ENCODE results near the gene HOXD8. TPM values are rescaled to one million over a fixed set of nuclear protein-coding genes. Genes with fewer than 3 reads are reported as not detected.

The HOXD8 gene
- total and polyA plus RNA-seq, 3 donors from 2014 or later: 36.6 to 41.2 (median 39.8) TPM

DNA sequence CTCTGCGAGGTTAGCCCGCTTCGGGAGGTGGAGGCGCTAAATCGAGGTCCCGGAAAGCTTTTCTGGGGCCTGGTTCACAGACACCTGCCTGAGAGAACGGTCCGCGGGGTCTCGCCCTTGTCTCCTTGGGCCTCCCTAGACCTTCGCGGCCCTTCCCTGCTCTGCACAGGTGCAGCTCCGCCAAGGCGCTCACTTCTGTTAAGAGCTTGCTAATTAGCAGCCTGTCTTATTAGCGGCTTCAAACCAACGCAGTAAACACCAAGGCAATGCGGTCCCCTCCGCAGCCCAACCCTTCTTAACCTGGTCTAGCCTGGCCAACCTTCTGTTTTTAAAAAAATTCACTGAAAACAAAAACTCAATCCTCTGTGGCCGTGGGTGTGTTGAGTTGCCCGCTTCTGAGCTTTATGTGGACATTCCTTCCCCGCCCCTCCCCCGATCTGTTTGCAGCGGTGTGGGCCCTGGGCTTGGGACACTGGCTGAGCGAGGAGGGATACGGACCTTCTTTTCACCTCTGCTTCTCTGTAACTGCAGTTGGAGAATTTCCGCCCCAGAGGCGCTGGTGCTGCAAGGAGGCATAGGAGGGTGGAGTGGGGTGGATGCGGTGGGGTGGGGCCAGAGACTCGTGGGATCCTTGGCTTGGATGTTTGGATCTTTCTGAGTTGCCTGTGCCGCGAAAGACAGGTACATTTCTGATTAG, 18.4 kb downstream of the HOXD8 start:
- Histone ChIP-seq H3K27me3 (no peaks in the 10 kb centered on the region), H3K27ac (no peak overlapping the region), H3K36me3 (ENCODE audit: low read depth, missing control alignments) (no peaks in the 10 kb centered on the region), H3K4me1 (peaks cover 27% of the 10 kb centered on the region), H3K4me3 (peak overlapping the region in 1 of 2 donors; percentile 13), H3K9me3 (no peaks in the 10 kb centered on the region)
- WGBS, 2 donors: 52 to 55% methylated on average over 25 to 31 of the region's 31 CpGs
- DNase-seq: peak; percentile 27
- intact Hi-C loops (cut with DNase I; ENCODE audit: low total_unique reads): loop anchor here (10.0 kb wide), 1 partner anchor 307 kb away; no protein-coding TSS in a partner anchor
- TF ChIP-seq, protein P1, sequence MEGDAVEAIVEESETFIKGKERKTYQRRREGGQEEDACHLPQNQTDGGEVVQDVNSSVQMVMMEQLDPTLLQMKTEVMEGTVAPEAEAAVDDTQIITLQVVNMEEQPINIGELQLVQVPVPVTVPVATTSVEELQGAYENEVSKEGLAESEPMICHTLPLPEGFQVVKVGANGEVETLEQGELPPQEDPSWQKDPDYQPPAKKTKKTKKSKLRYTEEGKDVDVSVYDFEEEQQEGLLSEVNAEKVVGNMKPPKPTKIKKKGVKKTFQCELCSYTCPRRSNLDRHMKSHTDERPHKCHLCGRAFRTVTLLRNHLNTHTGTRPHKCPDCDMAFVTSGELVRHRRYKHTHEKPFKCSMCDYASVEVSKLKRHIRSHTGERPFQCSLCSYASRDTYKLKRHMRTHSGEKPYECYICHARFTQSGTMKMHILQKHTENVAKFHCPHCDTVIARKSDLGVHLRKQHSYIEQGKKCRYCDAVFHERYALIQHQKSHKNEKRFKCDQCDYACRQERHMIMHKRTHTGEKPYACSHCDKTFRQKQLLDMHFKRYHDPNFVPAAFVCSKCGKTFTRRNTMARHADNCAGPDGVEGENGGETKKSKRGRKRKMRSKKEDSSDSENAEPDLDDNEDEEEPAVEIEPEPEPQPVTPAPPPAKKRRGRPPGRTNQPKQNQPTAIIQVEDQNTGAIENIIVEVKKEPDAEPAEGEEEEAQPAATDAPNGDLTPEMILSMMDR (IDR thresholded peaks at IDR 0.05): no peak
- TF ChIP-seq POLR2A (IDR thresholded peaks at IDR 0.05): no peak

DNA sequence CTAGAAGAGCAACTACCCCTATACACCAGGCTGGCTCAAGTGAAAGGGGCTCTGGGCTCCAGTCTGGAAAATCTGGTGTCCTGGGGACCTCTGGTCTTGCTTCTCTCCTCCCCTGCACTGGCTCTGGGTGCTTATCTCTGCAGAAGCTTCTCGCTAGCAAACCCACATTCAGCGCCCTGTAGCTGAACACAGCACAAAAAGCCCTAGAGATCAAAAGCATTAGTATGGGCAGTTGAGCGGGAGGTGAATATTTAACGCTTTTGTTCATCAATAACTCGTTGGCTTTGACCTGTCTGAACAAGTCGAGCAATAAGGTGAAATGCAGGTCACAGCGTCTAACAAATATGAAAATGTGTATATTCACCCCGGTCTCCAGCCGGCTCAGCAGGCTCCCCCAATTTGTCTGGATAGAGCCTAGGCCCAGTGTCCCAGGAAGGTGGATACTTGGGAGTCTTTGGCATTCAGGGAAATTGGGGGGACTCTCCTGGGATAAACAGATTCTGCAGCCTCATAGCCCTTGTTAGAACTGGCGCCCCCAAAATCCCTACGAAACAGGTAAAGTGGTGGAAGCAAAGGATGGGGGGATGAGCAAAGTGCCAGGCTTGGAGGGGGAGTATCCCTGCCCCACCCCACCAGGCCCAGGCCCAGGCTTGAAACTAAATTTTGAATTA, 19.4 kb downstream of the HOXD8 start:
- Histone ChIP-seq H3K4me1 (peaks cover 27% of the 10 kb centered on the region), H3K36me3 (ENCODE audit: low read depth, missing control alignments) (no peaks in the 10 kb centered on the region), H3K27ac (no peak overlapping the region), H3K9me3 (no peaks in the 10 kb centered on the region), H3K27me3 (no peaks in the 10 kb centered on the region), H3K4me3 (no peak overlapping the region)
- 51 to 71% methylated on average over 11 of the region's 11 CpGs for WGBS, 2 donors
- no peak for TF ChIP-seq POLR2A (IDR thresholded peaks at IDR 0.05)
- TF ChIP-seq, protein P1 (IDR thresholded peaks at IDR 0.05): no peak
- DNase-seq: peak; percentile 13
- intact Hi-C loops (cut with DNase I; ENCODE audit: low total_unique reads): loop anchor here (10.0 kb wide), 1 partner anchor 306 kb away; no protein-coding TSS in a partner anchor

DNA sequence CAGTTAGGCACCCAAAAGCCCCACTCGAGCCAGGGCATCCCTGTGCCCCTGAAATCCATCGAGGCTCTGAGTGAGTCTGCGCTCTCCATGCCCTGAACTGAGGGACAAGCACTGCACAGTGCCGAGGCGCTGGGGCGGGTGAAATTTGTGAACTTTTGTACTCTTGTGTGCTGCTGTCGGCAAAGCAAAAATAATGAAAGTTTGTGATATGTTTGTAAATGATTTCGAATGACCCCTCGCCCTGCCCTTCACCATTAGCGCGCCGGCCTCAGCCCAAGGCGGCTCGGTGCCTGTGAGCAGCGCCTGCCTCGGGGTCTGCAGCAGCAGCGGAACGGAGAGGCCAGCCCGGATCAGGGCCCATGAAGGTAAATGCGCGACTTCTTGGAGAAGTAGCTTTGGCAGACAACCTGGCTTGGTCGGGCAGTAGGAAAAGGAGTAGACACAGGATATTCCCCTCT, 20.0 kb downstream of the HOXD8 start:
- WGBS, 2 donors: 48 to 55% methylated on average over 22 of the region's 22 CpGs

DNA sequence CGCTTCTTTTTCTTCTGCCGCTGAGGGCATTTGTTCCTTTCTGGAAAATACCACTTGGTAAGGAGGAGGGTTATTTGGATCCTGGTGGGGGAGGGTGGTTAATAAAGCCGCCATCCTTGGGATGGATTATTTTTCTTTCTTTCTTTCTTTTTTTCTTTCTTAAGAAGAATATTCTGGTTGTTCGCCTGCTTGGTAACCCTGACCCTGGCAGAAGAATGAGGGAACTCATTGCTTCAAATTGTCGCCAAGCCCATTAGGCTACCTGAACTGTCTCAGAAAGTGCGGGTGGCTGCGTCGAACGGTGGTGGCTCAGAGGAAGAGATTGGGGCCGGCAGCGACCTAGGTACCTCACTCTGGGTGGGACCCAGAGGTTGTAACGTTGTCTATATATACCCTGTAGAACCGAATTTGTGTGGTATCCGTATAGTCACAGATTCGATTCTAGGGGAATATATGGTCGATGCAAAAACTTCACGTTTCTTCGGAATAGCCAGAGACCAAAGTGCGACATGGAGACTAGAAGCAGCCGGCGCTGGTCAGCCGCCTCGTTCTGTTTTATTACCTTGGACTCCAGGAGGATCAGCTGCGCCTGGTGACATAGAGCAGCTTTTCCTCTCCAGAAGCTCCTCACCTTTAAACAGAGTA, 20.6 kb downstream of the HOXD8 start:
- no peak overlapping the region for H3K27ac ChIP-seq
- no peak overlapping the region for H3K4me3 ChIP-seq
- TF ChIP-seq, protein P1 (IDR thresholded peaks at IDR 0.05): no peak
- H3K36me3 ChIP-seq (ENCODE audit: low read depth, missing control alignments): no peaks in the 10 kb centered on the region
- no peak for DNase-seq
- peaks cover 27% of the 10 kb centered on the region for H3K4me1 ChIP-seq
- WGBS, 2 donors: 56 to 65% methylated on average over 24 of the region's 24 CpGs
- H3K27me3 ChIP-seq: no peaks in the 10 kb centered on the region
- intact Hi-C loops (cut with DNase I; ENCODE audit: low total_unique reads): loop anchor here (10.0 kb wide), 1 partner anchor 305 kb away; no protein-coding TSS in a partner anchor
- no peaks in the 10 kb centered on the region for H3K9me3 ChIP-seq

More for the DNA sequence above, 20.0 kb downstream of the HOXD8 start:
- H3K27me3 ChIP-seq: no peaks in the 10 kb centered on the region
- intact Hi-C loops (cut with DNase I; ENCODE audit: low total_unique reads): loop anchor here (10.0 kb wide), 1 partner anchor 305 kb away; no protein-coding TSS in a partner anchor
- H3K36me3 ChIP-seq (ENCODE audit: low read depth, missing control alignments): no peaks in the 10 kb centered on the region
- no peak overlapping the region for H3K27ac ChIP-seq
- H3K9me3 ChIP-seq: no peaks in the 10 kb centered on the region
- H3K4me3 ChIP-seq: no peak overlapping the region
- no peak for TF ChIP-seq POLR2A (IDR thresholded peaks at IDR 0.05)
- TF ChIP-seq, protein P1 (IDR thresholded peaks at IDR 0.05): no peak
- peaks cover 27% of the 10 kb centered on the region for H3K4me1 ChIP-seq
- no peak for DNase-seq

All from testis (tissue), 3 donors.